ENCODE measurements around the gene SLC43A3.

The SLC43A3 gene

GRCh38 chr11:57357310-57357709 lies 69.6 kb downstream of the SLC43A3 start:
- no peak for DNase-seq

All from suppressor macrophage (primary cell).